Stimulated activated naive CD8-positive, alpha-beta T cell treated with anti-CD3 and anti-CD28 coated beads, Interleukin-15, Interleukin-2, amounts not matched to agents 100 ng/mL and 50 ng/mL, for 24 hours (primary cell): ENCODE results near the gene CYBRD1.
A peak's percentile ranks its signal among the peaks of the same experiment; 100 is the strongest.
"Not testable (repeated sequence)": the region's sequence is repeated elsewhere in the genome, so short reads cannot be mapped to it uniquely, and the experiment has no call there.

ENCODE experiments used
- H3K27ac Mint-ChIP-seq: one replicate; pipeline ENCODE4 v1.8.0; 2021; ENCODE audit warnings: mild to moderate bottlenecking, mixed read lengths
- H3K27me3 Mint-ChIP-seq: one replicate; pipeline ENCODE4 v1.8.0; 2021; ENCODE audit warnings: mixed read lengths
- H3K36me3 Mint-ChIP-seq: one replicate; pipeline ENCODE4 v1.8.0; 2021; ENCODE audit warnings: low read depth, mixed read lengths
- H3K4me1 Mint-ChIP-seq: one replicate; pipeline ENCODE4 v1.8.0; 2021; ENCODE audit warnings: low read depth, mixed read lengths
- H3K4me3 Mint-ChIP-seq: one replicate; pipeline ENCODE4 v1.8.0; 2021; ENCODE audit warnings: mild to moderate bottlenecking, mixed read lengths
- H3K9me3 Mint-ChIP-seq: one replicate; pipeline ENCODE4 v1.8.0; 2021; ENCODE audit warnings: mixed read lengths

CYBRD1 gene, protein sequence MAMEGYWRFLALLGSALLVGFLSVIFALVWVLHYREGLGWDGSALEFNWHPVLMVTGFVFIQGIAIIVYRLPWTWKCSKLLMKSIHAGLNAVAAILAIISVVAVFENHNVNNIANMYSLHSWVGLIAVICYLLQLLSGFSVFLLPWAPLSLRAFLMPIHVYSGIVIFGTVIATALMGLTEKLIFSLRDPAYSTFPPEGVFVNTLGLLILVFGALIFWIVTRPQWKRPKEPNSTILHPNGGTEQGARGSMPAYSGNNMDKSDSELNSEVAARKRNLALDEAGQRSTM

DNA sequence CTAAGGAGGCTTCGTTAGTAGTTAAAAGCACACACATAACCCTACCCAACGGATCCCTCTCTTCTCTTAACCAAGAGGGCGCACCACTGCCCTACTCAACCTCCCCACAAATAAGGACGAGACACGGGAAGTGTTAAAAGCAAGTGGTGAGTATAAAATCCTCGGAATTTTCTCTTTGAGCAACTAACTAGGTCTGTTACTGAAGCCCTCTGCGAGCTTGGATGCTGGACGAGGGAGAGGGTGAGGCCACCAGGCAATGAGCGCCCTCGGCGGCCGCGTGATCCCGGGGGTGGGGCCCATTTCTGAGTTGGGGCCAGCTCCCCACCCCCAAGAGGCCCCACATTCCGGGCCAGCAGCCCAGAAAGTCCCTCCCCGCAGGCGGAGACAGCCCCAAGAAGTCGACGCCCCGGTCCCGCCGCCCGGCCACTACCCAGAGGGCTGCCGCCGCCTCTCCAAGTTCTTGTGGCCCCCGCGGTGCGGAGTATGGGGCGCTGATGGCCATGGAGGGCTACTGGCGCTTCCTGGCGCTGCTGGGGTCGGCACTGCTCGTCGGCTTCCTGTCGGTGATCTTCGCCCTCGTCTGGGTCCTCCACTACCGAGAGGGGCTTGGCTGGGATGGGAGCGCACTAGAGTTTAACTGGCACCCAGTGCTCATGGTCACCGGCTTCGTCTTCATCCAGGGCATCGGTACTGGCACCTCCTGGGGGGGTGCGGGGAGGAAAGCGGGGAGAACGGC lies at the start of gene CYBRD1:
CYBRD1 (plus strand) TSS at position 423 of the 736 bp plus-strand sequence; CDS start at position 495, 72 bp downstream.
- Mint-ChIP-seq H3K4me1 (peaks cover 13% of the 10 kb centered on the region), H3K9me3 (no peaks in the 10 kb centered on the region), H3K27me3 (peaks cover 61% of the 10 kb centered on the region), H3K4me3 (peak within 1 kb of the TSS; percentile 84), H3K36me3 (no peaks in the 10 kb centered on the region), H3K27ac (peak within 1 kb of the TSS; percentile 63)

DNA sequence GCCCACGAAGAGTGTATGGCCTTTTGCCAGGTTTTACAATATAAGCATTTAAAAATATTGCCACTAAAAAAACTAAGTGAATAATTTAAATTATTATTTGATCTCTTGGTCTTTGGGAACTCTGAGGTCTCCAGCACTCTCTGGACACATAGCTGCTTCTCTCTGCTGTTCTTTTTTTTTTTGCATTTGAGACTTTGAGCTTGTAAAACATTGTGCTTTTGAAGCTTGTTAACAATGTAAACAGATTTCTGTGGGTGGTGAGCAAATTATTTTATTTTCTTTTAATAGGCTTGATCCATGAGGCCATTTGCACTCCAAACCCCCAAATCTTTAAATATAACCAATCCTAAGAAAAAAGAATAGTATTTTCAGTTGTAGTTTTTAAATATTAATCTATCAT lies 46.3 kb upstream of the CYBRD1 start:
- H3K9me3 Mint-ChIP-seq = no peaks in the 10 kb centered on the region
- H3K4me1 Mint-ChIP-seq = peaks cover 3% of the 10 kb centered on the region
- H3K27ac Mint-ChIP-seq = no peak overlapping the region
- H3K36me3 Mint-ChIP-seq = peaks cover 75% of the 10 kb centered on the region
- no peak overlapping the region for H3K4me3 Mint-ChIP-seq
- H3K27me3 Mint-ChIP-seq = no peaks in the 10 kb centered on the region

DNA sequence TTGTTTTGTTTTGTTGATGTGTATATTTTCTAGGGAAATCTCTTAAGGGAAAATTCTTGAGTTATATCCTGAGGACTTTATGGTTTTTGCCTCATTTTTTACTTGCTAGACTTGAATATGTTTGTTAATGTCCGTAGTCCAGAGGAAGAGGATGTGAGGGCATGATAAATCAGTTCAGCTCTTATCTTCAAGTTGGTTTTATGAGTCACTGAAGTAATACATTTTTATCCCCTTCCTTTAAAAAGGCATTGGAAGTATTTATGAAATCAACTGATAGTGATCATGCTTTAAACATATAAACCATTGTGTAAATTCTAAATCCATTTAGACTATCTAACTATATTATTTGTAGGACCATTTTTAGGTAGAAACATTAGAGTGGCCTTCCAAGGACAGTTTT lies 43.9 kb upstream of the CYBRD1 start:
- H3K4me3 Mint-ChIP-seq = no peak overlapping the region
- H3K27me3 Mint-ChIP-seq = no peaks in the 10 kb centered on the region
- H3K36me3 Mint-ChIP-seq = peaks cover 85% of the 10 kb centered on the region
- H3K27ac Mint-ChIP-seq = no peak overlapping the region
- peaks cover 3% of the 10 kb centered on the region for H3K4me1 Mint-ChIP-seq
- no peaks in the 10 kb centered on the region for H3K9me3 Mint-ChIP-seq

DNA sequence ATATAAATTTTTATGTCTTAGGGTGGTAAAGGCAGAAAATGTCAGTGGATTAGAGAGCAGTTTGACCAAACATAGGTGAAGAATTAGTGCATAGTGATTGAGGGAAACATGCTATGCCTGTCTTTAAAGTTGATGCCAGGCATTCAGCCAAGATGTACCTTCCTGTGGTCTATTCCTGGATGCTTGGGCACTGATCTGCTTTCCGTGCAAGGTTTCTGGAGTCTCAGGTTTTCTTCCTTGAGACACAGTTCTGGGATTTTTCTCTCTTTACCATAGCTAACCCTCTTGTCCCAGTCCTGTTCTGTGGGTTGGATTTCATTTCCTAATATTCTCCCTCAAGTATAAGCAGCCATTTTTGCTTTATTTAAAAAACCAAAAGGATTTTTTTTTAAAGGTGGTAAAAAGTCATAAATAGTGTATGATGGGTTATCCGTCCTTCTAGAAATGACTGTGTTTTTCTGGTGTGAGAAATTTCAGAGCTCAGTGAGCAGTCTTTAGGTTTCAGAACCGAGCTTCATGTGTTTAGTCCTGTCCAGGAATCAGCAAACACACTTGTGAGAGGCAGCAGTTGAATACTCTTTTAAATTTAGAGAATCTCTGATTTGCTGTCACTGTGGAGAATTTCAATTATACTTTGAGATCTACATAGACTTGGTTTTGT lies 43.0 kb upstream of the CYBRD1 start:
- H3K27me3 Mint-ChIP-seq = no peaks in the 10 kb centered on the region
- no peaks in the 10 kb centered on the region for H3K9me3 Mint-ChIP-seq
- H3K36me3 Mint-ChIP-seq = peaks cover 81% of the 10 kb centered on the region
- peaks cover 3% of the 10 kb centered on the region for H3K4me1 Mint-ChIP-seq
- H3K27ac Mint-ChIP-seq = no peak overlapping the region
- H3K4me3 Mint-ChIP-seq = no peak overlapping the region

DNA sequence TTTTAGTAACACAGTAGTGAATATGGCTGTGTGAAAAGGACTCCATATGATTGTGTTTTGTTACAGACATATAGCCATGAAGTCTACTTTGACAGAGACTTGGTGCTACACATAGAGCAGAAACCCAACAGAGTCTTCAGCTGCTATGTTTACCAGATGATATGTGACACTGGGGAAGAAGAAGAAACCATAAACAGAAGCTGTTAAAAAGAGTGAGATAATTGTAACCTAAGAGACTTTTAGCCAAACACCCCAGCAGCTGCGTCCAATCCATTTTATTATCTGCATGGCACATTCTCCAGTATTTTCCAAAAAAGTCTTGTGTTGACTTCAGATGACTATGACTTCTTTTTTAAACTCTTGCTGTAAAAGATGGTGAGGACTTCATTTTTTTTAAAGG lies 41.4 kb upstream of the CYBRD1 start:
- Mint-ChIP-seq H3K27me3 (no peaks in the 10 kb centered on the region), H3K4me3 (no peak overlapping the region), H3K9me3 (no peaks in the 10 kb centered on the region), H3K27ac (no peak overlapping the region), H3K4me1 (peaks cover 5% of the 10 kb centered on the region), H3K36me3 (peaks cover 74% of the 10 kb centered on the region)

DNA sequence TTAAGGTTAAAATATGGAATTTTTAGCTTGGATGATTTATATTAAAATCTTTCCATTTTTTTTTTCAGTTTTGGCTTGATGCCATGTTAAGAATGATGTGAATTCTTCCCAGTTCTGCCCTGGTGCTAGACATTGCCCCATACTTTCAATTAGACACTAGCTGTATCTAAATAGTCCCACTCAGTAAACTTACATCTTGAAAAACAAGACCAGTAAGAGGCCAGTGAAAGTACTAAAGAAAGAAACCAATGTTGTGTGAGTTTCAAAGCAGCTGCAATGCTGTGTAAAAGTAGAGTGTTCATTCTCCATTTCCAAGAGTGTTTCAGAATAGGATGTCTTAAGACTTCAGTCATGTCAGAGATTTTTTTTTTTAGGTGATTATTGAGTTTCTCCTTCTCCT lies 40.0 kb upstream of the CYBRD1 start:
- Mint-ChIP-seq H3K4me3 (no peak overlapping the region), H3K27me3 (no peaks in the 10 kb centered on the region), H3K36me3 (peaks cover 73% of the 10 kb centered on the region), H3K9me3 (no peaks in the 10 kb centered on the region), H3K27ac (no peak overlapping the region), H3K4me1 (peaks cover 5% of the 10 kb centered on the region)

DNA sequence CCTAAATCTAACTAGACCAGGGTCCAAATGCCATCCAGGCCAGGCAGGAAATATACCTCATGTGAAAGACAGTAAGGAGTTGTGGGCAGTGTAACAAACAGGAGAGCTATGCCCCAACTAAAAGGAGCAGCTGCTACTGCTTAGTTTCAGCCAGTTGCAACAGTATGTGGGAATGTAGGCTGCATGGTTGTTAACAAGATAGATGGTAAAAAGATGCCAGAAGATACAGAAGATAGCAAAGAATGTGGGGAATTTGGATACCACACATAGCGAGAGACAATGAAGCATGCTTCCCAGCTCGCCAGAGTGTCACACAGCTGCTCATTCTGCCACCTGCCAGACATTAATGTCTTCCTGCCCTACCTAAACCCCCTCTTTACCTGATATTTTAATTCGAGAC lies 39.4 kb upstream of the CYBRD1 start:
- Mint-ChIP-seq H3K9me3 (peaks cover 2% of the 10 kb centered on the region), H3K4me1 (peaks cover 5% of the 10 kb centered on the region), H3K27me3 (no peaks in the 10 kb centered on the region), H3K36me3 (peaks cover 74% of the 10 kb centered on the region), H3K27ac (no peak overlapping the region), H3K4me3 (no peak overlapping the region)

DNA sequence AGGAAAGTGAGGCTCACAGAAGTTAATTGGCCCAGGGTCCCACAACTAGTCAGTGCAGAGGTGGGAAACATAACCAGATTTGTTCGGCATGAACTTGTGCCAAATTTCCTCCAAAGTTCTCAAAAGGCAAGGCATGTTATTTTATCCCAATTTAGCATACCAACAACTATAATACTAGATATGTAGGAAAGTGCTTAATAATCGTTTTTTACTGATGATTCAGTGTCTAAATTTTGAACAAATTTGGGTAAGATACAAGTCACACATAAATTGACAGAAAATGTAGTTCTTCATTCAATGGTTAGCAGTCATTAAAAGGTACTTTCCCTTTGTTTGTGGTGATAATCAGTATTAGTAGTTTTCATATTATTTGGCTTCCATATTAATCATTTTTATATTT lies 38.5 kb upstream of the CYBRD1 start:
- H3K4me3 Mint-ChIP-seq = no peak overlapping the region
- peaks cover 7% of the 10 kb centered on the region for H3K9me3 Mint-ChIP-seq
- H3K36me3 Mint-ChIP-seq = peaks cover 74% of the 10 kb centered on the region
- peaks cover 3% of the 10 kb centered on the region for H3K4me1 Mint-ChIP-seq
- H3K27ac Mint-ChIP-seq = no peak overlapping the region
- no peaks in the 10 kb centered on the region for H3K27me3 Mint-ChIP-seq

DNA sequence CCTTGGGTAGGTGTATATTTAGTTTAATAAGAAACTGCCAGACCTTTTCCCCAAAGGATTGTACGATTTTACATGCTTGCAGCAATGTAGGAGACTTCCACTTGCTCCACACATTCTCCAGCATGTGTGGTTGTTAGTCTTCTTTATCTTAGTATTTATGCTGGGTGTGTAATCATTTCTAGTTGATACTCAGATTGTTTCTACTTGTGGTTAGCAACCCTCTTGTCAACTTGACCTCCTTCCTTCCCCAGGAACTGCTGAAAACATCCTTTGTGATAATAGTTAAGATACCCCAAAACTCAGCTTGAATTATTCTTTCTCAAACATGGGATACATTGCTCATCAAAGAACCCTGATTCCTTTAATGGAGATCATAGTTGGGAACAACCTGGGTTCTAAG lies 37.2 kb upstream of the CYBRD1 start:
- H3K27ac Mint-ChIP-seq = no peak overlapping the region
- H3K36me3 Mint-ChIP-seq = peaks cover 66% of the 10 kb centered on the region
- H3K9me3 Mint-ChIP-seq = peaks cover 7% of the 10 kb centered on the region
- H3K4me1 Mint-ChIP-seq = peaks cover 3% of the 10 kb centered on the region
- H3K4me3 Mint-ChIP-seq = no peak overlapping the region
- H3K27me3 Mint-ChIP-seq = no peaks in the 10 kb centered on the region

DNA sequence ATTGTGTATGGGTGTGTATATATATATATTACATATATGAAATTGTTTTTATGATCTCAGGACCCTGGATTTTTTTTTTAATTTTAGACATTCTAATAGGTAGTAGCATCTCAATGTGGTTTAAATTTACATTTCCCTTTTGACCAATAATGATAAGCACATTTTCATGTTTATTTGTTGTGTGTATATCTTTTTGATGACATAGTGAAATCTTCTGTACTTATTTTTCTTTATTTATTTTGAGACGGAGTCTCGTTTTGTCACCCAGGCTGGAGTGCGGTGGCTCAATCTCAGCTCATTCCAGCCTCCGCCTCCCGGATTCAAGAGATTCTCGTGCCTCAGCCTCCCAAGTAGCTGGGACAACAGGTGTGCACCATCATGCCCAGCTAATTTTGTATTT lies 35.1 kb upstream of the CYBRD1 start:
- peaks cover 3% of the 10 kb centered on the region for H3K4me1 Mint-ChIP-seq
- H3K36me3 Mint-ChIP-seq = peaks cover 49% of the 10 kb centered on the region
- no peak overlapping the region for H3K4me3 Mint-ChIP-seq
- H3K9me3 Mint-ChIP-seq = peaks cover 7% of the 10 kb centered on the region
- no peaks in the 10 kb centered on the region for H3K27me3 Mint-ChIP-seq
- H3K27ac Mint-ChIP-seq = no peak overlapping the region

DNA sequence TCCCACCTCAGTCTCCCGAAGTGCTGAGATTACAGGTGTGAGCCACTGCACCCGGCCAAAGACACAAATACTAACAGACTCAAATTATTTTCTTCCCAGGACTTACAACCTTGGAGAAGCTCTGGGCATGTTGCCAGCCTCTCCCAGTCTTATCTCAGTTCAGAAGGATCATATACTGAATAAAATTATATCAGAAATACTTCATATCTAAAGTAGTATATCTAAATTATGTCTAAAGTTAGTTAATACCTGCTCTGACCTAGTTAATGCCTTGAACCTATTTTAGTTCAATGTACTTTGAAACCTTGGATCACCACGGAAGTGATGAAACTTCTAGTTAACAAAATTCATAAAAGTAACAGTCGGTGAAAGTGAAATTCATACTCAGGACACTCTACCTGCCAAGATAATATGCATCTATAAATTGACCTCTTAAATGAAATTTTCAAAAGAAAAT lies 34.4 kb upstream of the CYBRD1 start:
- Mint-ChIP-seq H3K27ac (no peak overlapping the region), H3K27me3 (no peaks in the 10 kb centered on the region), H3K36me3 (peaks cover 43% of the 10 kb centered on the region), H3K9me3 (peaks cover 7% of the 10 kb centered on the region), H3K4me1 (peaks cover 3% of the 10 kb centered on the region), H3K4me3 (no peak overlapping the region)

DNA sequence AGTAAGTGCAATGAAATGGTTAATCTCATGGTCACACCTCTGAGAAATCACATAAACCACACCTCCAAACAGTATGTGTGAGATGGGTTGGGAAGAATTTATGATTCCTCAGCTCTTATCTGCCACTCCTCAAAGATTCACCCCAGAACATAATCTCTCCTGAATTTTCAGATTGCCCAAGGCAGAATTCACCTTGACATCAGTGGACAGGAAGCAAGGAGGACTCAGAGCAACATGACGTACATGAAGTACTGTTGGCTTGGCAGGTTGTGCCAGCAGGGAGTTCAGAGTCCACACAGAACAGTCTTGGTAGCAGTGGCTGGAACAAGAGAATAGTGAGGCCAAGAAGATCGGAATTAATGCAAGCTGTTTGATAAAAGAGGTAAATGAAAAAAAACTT lies 31.7 kb upstream of the CYBRD1 start:
- H3K36me3 Mint-ChIP-seq = peaks cover 30% of the 10 kb centered on the region
- H3K4me3 Mint-ChIP-seq = no peak overlapping the region
- no peak overlapping the region for H3K27ac Mint-ChIP-seq

DNA sequence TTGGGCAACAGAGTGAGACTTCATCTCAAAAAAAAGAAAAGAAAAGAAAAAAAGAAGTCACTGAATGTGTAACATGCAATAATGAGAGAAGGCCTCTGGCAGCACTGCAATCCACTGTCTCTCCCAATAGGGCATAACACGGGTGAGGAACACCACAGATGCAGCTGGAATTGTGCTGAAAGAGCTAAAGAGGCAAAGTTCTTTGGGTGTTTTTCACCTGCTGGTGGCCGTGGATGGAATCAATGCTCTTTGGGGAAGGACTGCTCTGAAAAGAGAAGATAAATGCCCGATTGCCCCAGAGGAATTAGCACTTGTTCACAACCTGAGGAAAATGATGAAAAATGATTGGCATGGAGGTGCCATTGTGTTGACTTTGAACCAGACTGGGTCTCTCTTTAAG lies 31.0 kb upstream of the CYBRD1 start:
- Mint-ChIP-seq H3K27me3 (no peaks in the 10 kb centered on the region), H3K36me3 (peaks cover 31% of the 10 kb centered on the region), H3K9me3 (peaks cover 7% of the 10 kb centered on the region), H3K27ac (no peak overlapping the region), H3K4me1 (no peaks in the 10 kb centered on the region), H3K4me3 (no peak overlapping the region)

More for the DNA sequence above, 31.7 kb upstream of the CYBRD1 start:
- H3K27me3 Mint-ChIP-seq = no peaks in the 10 kb centered on the region
- H3K9me3 Mint-ChIP-seq = peaks cover 7% of the 10 kb centered on the region
- H3K4me1 Mint-ChIP-seq = no peaks in the 10 kb centered on the region

DNA sequence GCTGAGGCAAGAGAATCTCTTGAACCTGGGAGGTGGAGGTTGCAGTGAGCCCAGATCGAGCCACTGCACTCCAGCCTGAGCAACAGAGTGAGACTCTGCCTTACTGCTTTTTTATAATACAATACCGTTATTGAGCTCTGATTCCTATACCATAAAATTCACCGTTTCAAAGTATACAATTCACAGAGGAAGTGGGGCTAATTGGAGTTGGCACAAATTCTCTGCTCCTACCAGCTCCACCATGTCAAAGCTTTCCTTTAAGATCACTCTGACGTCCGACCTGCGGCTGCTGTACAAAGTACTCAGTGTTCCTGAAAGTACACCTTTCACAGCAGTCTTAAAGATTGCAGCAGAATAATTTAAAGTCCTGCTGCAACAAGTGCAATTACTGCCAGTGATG lies 29.6 kb upstream of the CYBRD1 start:
- H3K27ac Mint-ChIP-seq = no peak overlapping the region
- no peaks in the 10 kb centered on the region for H3K4me1 Mint-ChIP-seq
- peaks cover 7% of the 10 kb centered on the region for H3K9me3 Mint-ChIP-seq
- H3K36me3 Mint-ChIP-seq = peaks cover 25% of the 10 kb centered on the region
- no peak overlapping the region for H3K4me3 Mint-ChIP-seq
- no peaks in the 10 kb centered on the region for H3K27me3 Mint-ChIP-seq

DNA sequence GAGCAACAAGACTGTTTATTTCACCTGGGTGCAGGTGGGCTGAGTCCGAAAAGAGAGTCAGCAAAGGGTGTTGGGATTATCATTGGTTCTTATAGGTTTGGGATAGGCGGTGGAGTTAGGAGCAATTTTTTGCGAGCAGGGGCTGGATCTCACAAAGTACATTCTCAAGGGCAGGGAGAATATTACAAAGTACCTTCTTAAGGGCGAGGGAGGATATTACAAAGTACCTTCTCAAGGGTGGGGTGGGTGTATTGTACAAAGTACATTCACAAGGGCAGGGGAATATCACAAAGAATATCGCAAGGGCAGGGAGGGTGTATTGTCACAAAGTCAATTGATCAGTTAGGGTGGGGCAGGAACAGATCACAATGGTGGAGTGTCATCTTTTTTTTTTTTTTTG lies 24.6 kb upstream of the CYBRD1 start:
- H3K4me1 Mint-ChIP-seq, H3K27ac Mint-ChIP-seq, H3K9me3 Mint-ChIP-seq, H3K36me3 Mint-ChIP-seq, H3K27me3 Mint-ChIP-seq, H3K4me3 Mint-ChIP-seq: not testable (repeated sequence)
